ENCODE data around the gene GLCCI1.

Gene GLCCI1

DNA sequence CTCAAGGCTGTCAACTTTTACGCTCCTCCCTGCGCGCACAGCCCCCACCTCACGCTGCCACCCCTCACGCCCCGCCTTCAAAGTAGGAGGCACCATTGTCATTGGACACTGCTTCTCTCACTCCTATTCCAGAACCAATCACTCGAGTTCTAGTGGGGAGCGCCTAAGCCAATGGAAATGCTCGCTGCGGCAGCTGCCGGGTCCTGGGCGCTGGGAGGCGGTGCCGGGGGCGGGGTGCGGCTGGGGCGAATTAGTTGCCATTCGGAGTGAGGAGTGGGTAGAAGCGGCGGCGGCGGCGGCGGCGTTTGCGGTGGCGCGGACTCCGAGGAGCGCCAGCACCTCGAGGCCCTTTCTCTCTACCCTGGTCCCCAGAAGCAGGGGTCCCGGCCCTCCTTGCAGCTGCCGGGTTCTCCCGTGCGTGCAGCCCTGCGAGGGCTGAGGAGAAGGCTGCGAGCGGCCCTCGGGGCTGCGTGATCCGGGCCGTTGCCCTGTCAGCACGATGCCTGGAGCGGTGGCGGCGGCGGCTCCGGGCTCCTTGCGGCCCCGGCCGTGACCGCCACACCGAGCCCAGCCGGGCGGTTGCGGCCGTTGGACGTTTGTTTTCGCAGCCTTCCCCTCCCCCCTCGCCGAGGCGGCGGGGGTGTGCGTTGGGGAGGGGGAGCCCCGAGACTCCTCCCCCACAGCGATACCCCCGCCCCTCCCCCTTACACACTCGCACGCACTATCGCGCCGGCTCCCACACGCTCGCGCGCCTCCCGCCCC lies at the start of gene GLCCI1:
TSS of gene GLCCI1 (plus strand) at position 253 of the 762 bp plus-strand sequence. CDS start 555 bp downstream, outside the sequence.
- peak; percentile 97 for DNase-seq

DNA sequence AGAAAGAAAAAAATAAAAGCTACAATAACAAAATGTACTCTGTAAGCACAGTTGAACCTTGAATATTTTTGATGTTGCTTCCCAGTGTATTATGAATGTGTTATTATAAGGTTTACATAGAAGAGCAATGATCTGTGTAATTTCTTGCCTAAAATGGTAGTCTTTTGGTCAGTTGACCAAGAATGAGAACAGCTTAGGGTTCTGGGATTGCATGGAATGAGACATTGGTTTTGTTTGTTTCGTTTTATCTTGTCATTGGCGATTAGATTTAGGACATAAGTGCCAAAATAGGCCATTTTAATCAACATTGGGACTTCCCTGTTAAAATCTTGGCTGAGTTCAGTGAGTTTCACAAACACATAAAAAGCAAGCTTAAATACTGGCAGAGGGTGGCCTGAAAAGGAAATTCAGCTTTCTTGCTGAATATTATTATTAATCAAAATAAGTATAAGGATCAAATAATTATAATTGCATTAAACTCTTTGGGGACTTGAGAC lies 49.1 kb upstream of the GLCCI1 start:
- no peak for DNase-seq

DNA sequence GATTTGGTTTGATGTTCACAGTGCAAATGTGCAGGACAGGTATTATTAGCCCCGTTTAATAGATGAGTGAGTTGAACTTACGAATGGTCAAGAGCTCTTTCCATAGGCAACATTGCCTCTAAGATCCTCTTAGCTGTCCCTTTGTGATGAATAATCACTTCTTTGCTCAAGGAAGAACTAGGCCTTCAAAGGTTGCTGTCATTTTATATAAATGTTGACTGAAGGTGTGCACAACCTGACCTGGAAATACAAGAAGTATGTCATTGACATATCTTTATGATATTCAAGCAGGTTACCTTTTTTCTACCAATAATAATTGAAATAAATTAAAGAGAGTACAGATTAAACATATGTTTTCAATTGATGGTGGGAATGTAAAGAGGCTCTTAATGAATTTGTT lies 48.5 kb upstream of the GLCCI1 start:
- no peak for DNase-seq

DNA sequence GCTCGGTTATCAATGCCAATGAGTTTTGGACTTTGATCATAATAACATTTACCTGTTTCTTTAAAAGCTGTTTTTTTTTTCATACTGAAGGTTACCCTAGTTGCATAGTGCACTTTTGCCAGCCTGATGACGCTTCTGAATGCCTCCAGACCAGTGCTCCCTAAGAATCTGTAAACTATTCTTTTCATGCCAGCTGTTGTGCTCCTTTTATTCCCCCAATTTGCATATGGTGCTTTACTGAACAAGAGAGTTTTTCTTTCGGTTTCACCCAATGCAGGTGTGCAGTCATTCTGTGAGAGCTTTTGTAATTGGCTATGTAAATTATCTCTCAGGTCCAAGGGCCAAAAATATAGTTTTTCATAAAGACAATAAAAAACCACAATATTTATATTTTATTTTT lies 48.1 kb upstream of the GLCCI1 start:
- DNase-seq = peak; percentile 4

DNA sequence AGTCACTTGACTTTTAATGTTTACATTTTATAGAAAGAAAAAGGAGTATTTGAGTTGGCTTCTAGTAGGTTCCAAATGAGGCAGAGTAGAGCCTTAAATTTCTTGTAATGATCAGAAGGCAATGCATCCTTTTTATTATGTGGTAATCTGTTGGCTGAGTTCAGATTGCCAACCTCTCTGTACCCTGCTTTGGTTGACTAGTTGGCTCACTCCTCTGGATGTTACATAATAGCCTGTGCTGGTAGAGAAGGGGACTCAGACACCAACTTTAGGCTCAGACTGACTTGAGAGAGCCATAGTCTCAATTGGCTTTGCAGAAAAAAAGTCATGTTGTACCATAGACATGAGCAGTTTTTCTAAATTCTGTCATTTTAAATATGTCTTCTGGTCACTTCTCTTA lies 46.8 kb upstream of the GLCCI1 start:
- DNase-seq = no peak

DNA sequence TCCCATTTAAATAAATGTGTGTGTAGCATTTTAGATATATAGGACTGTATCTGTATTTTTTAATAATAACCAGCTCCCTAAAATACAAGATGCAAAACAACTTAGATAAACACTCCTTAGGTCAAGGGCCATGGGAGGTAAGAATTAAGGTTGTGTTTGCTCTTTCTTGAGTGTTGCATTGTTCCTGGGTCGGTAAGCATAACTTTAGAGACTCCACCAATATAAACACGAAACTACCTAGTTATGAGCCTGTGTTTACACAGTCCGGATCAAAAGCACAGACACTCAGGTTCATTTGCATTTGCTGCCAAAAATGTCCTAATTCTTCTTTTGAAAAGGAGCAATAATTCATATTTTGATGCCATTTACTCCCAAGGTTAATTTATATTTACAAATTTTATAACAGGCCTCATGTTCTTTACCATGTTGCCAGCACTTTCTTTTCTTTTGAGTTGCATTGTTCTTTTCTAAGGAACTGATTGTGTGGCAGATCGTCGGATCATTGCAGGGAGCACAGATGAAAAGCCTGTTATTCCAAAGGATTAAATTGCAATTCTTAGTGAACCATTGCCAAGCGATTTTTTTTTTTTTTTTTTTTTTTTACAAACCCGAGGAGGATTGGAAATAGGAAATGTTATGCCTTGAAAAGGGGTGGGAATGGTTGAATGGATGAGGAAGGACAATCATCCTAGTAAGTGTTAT lies 45.8 kb upstream of the GLCCI1 start:
- no peak for DNase-seq

DNA sequence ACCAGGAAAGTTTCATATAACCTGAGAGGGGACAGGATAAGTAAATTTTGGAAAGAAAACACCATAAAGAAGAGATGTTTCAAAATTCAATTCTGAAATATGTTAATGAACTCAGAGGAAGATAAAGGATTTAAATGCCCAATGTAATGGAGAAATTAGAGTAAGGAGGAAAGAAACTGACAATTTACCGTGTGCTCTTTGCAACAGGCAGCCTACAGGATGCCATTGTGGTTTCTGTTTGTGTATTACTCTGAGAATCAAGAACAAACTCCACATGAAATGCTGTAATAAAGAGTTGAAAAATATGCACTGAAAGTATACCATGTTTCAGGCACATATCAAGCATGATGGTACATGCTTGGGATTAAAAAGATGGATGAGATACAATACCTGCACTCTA lies 44.8 kb upstream of the GLCCI1 start:
- DNase-seq = no peak

DNA sequence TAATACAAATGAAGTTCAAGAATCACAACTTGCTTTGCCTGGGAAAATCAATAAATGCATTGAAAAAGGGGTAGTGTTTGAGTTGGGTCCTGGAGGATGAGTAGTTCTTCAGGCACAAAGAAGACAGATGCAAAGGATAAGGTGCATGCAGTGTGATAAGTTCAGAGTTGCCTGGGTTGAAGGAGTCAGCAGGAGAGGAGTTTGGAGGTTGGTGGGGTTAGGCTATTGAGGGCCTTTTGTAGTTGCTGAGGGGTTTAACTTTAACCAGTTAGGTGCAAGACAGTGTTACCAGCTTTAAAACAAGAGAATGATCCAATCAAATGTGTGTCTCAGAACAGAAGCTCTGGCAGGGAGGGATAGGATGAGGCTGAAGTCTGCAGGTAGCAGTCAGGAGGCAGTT lies 44.3 kb upstream of the GLCCI1 start:
- no peak for DNase-seq

DNA sequence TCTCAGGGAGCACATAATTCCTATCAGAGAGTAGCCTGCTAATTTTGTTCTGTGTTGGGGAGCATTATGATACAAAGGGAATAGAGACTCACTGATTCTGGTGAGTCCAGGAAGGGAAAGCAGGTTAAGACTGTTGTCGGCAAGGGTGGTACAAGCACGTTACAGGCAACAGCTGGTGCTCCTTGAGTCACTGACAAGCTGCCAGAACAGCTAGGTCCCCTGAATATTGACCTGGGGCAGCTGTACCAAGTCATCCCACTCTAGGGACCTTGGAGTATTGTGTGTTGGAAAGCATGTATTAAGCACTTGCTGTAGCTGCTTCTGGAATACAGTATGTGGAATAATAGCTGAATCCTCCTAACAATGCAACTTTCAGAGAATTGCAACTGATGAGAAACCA lies 37.0 kb upstream of the GLCCI1 start:
- no peak for DNase-seq

DNA sequence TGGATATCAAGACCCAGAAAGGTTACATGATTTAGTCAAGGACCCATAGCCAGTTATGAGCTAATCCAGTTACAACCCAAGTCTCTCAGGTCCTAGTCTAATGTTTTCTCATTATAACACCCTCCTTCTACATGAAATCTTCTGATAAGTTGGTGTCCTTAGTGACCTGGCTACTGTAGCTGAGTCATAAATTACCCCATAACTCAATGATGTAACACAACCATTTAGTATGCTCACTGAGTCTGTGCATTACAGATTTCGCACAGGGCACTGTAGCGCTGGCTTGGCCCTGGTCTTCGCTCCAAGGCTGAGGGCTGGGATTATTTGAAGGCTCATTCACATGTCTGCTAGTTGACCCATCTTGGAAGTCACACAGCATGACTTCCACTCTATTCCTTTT lies 36.0 kb upstream of the GLCCI1 start:
- DNase-seq = no peak

DNA sequence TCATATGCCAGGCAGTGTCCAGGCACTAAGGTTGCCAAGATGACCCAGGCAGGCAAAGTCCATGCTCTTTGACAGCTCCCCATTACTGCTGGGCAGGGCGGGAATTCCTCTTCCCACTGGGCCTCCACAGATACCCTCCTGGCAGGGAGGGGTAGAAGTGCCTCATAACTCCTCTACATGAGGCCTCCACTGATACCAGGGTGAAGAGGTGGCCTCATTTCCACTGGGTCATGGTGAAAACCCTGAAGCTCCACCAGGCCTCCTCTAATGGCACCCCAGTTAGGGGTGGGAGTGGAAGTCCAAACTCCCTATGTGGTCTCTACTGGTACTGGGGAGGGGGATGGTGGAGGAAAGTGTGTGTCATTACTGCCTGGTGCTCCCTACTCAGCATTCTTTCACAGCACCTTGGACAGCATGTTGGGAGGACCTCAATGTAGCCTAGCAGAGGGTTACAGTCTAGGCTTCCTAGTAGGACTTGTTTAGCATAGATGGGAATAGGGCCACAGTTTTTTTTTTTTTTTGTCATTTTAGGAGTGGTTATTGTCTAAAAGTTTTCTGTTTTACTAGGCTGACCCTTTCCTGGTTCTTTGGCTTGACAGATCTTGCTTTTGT lies 34.6 kb upstream of the GLCCI1 start:
- no peak for DNase-seq

DNA sequence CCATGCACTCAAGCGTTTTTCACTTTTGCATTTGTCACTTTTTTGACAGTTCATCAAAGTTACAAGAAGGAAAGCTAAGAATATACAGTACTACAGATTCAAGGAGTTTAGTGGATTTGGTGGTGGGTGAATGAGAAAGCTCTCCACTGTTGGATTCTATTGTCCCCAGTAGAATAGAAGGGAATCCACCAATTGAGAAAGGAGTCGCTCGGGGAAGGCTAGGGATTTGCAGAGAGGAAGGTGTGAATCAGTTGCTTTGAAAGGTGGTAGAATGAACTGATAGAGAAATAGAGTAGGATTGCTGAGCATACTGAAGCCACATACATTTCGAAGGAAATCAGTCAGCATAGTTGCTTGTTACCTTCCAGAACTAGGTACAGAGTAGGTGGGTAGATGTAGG lies 33.7 kb upstream of the GLCCI1 start:
- no peak for DNase-seq

DNA sequence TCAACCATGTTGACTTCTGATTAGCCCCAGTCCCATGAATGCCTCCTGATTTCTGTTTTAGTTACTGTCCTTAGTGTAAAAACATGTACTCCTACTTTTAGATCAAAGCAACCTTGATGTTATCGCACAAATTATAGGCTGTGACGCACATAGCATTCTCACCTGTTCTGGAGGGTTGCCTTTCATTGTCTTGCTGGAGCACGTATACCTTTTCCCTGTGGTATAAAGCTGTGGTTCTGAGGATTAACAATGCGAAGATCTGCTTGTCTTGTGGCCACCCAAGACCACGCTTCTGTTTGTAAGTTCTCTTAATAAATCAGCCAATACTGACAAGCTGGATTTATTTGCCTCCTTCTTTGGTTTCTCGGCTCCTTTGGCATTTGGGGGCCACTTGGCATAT lies 30.1 kb upstream of the GLCCI1 start:
- no peak for DNase-seq

DNA sequence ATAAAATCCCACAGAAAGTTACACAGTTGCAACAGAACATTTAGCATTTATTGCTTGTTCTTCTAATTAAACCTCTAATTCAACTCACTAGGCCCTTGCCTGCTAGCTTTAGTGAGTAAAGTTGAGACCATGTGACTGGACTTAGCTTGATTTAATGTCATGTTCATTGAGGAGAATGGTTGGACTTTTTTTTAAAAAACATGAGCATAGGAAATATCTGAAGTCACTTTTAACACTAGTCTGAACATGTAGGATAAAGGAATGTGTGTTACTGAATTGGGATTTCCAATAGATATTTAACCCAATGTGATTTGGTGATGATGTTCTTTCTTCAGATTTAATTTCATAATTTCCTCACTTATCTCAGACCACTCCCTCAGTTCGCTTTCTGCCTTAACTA lies 24.6 kb upstream of the GLCCI1 start:
- DNase-seq = no peak

DNA sequence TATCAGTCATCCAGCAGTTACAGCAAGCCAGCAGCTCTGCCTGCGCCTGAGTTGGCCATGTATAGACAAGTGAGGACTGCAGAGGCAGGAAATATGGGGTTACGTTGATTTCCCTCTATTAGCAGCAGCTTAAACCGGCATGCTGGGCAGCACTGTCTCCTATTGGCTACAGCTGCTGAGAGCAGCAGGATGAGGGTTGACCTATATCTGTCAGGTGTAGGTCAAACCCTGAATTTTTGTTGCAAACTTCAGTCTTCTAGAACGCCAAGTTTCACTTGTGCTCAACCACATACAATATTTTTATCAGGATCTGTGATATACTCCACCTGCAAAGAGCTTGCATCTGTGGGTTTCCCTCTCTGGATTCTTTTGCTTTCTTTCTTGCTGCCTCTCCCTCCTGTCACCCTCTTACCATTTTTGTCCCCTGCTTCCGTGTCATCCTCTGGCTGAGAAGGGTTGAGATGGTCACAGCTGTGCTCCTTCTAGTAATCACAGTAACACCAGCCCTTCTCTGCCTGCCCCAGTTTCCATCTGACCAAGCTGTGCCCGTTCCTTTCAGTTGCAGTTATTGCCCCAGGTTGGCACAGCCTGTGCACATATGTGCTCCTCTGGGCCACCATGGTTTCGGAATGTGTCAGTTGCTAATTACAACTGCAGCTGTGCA lies 23.8 kb upstream of the GLCCI1 start:
- DNase-seq = peak; percentile 65

DNA sequence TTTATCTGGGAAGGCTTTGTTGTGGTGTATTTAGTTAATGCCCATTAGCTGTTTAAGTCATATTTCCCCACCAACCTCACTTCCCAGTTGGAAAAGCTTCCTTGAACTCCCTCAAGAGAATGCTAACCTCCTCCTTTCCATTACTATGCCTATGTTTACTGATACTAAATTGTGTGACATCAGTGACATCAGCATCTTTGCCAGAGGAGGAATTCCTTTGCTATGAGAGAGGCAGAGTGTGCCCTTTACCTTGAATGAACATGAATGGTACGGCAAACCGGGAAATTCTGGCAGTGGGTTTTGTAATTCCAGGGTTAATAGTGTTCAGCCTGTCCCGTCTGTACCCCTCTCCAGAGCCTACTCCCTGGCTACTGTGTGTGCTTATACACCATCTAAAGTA lies 22.1 kb upstream of the GLCCI1 start:
- no peak for DNase-seq

DNA sequence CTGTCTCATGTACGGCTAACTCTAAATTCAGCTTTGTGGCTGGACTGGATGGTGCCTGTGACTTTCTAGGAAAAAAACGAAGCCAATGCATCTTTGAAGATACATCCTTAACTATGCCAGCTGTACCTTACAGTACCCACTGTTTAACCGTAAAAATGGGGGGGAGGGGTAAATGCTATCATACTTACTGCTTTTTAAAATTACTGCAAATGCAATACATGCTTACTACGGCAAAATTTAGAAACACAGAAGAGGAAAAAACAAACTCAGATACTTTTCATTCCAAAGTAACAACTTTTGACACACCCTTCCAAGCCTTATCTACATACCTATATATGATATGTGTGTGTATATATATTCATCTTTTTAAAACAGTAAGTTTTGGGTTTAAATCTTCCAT lies 20.4 kb upstream of the GLCCI1 start:
- no peak for DNase-seq

DNA sequence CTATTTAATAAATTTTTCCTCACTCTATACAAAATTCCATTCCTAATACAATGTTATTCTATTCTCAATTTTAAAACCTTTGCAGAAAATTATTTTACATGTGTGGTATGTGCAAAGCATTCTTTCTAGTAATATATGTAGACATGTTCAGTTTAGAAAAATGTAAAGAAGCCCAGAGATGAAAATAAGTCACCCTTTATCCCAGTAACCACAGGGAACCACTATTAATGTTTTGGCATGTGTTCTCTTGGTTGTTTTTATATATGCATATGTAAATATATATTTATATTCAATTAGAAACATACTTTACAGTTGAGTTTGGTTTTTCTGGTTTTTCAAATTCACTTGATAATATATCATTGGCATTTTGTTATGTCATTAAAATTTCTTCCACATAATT lies 14.8 kb upstream of the GLCCI1 start:
- DNase-seq = no peak

DNA sequence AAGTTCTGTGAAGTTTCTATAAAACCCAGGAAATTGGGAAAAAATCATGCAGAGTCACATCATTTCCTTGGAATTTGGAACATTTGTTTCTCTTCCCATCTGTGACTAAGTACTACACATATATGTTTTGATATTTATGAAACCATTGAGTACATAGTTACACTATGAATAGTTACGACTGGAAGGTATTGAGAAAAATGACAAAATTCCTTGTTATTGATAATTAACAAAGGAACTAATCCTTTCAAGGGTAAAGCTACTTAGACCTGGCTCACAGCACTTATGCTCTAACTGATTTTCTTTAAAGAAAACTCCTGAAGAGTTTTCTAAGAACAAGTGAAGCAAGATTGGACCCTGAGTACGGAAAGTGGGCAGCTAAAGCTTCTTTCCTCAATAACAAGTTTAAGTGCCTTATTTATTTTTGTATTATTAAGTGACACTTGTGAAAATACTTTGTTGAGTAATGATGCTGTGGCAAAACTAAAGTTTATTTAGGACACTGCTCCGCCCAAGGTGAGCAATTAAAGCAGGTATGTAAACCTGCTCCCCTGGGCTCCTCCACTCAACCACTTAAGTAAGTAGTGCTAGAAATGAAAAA lies 12.0 kb upstream of the GLCCI1 start:
- DNase-seq = no peak

DNA sequence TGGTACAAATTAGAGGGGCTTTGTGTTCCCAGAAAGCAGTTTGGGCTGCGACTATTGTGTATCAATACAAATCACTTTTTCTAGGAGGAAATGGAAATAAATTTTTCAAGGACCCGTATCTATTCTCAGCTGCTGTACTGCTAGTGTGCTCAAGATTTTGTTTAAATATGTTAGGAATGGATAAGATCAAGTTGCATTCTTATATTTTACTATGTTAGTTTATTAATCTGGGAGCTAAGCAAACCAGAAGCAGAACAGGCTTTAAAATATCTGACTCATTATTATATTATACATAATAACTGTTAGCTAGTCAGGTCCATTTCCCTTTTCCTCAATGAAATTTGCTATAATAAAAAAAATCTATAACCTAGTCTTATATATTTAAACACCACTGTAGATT lies 11.1 kb upstream of the GLCCI1 start:
- no peak for DNase-seq

DNA sequence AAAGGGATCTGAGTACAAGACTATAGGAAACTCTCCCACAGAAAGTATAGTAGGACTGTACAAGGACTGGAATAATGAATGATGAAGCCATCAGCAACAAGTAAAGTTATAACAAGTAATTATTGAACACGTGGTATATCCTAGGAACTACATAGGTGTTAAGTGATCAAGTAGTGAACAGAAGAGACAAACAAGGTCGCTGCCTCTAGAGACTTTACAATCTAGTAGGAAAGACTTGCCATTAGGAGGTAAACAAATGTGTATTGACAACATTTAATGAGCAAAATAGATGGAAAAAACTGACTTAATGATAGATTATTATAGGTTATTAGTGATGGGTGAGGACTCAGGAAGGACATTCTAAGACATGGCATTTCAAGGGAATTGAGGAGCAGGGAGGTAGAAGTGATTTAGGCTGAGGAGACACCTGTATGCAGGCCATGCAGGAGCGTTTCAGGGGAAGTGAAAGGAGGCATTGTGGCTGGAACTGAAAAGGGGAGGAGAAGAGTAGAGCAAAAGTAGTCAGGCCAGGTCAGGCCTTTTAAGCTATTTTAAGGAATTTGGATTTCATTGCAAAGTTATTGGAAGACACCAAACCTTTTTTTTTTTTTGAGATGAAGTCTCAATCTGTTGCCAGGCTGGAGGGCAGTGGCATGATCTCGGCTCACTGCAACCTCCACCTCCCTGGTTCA lies 8.5 kb upstream of the GLCCI1 start:
- DNase-seq = no peak

DNA sequence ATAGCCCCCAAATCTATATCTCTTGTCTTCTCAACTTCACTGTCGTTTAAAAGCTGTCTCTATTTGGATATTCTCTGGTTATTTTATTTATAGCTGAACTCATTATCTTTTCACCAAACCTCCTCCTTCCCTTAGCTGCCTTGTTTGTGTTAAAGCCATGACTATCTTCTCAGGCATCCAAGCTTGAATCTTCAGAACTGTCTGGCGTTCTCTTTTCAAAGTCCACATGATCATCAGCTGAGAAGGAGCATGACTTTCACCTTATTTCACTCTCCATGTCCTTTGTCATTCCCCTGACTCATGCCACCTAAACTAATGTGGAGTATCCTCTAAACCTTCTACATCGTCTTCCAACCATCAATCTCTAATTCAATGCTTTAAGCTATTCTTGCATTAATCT lies 5.7 kb upstream of the GLCCI1 start:
- no peak for DNase-seq
